ENCODE data around the gene EEFSEC. TPM values are rescaled to one million over a fixed set of nuclear protein-coding genes. Genes with fewer than 3 reads are reported as not detected.

The EEFSEC gene
- total RNA-seq, 1 experiment from 2014 or later = 10.6 TPM

DNA sequence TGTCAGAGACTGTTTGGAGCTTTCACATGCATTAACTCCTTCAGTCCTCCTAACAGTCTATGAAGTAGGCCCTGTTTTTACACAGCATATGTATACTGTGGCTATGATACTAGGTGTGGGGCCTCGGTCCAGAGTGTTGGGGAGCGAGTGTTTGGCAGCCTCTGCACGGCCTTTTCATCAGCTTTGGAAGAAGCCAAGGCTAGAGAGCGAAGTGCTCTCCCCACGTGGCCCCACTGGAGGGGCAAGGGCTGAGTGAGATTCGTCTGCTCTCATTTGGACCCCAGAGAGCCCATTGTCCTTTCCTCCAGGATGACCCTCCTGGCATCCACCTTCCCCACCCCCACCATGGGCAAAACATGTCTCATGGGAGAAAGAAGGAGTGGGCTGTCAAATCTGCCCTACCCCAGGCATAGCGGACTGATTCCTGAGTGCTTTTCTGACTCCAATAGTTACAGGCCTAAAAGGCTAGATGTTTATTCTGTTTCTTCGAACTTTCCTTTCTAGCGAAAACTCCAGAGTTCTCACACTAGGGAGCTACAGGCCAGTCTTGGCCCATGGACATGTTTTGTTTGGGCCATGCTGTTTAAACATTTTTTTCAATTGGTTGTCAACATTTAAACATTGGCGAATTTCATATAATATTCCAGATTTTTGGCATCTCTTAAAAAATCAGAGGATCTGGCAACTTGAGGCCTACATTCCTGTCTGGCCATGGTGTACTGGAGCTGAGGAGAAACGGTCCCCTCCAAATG is 76.0 kb downstream of the EEFSEC start:
- no peak for DNase-seq
- H3K4me3 ChIP-seq = no peak overlapping the region
- no peak overlapping the region for H3K27ac ChIP-seq
- no peaks in the 10 kb centered on the region for H3K27me3 ChIP-seq
- H3K36me3 ChIP-seq = no peaks in the 10 kb centered on the region
- no peaks in the 10 kb centered on the region for H3K9me3 ChIP-seq (replicated peaks)
- no peaks in the 10 kb centered on the region for H3K4me1 ChIP-seq

GRCh38 chr3:128231606-128232005 is 78.3 kb downstream of the EEFSEC start:
- no peaks in the 10 kb centered on the region for H3K9me3 ChIP-seq (replicated peaks)
- H3K27me3 ChIP-seq = no peaks in the 10 kb centered on the region
- no peak for DNase-seq
- H3K4me1 ChIP-seq = 0 out of 2 replicates have a peak, but pooled peaks cover under 1% of the 10 kb centered on the region
- H3K4me3 ChIP-seq = no peak overlapping the region
- H3K27ac ChIP-seq = no peak overlapping the region
- H3K36me3 ChIP-seq = no peaks in the 10 kb centered on the region

GRCh38 chr3:128232376-128233178 is 79.3 kb downstream of the EEFSEC start:
- H3K9me3 ChIP-seq (replicated peaks) = no peaks in the 10 kb centered on the region
- H3K36me3 ChIP-seq = no peaks in the 10 kb centered on the region
- peaks cover 8% of the 10 kb centered on the region for H3K4me1 ChIP-seq
- no peak overlapping the region for H3K27ac ChIP-seq
- H3K27me3 ChIP-seq = no peaks in the 10 kb centered on the region
- H3K4me3 ChIP-seq = no peak overlapping the region
- DNase-seq = no peak

DNA sequence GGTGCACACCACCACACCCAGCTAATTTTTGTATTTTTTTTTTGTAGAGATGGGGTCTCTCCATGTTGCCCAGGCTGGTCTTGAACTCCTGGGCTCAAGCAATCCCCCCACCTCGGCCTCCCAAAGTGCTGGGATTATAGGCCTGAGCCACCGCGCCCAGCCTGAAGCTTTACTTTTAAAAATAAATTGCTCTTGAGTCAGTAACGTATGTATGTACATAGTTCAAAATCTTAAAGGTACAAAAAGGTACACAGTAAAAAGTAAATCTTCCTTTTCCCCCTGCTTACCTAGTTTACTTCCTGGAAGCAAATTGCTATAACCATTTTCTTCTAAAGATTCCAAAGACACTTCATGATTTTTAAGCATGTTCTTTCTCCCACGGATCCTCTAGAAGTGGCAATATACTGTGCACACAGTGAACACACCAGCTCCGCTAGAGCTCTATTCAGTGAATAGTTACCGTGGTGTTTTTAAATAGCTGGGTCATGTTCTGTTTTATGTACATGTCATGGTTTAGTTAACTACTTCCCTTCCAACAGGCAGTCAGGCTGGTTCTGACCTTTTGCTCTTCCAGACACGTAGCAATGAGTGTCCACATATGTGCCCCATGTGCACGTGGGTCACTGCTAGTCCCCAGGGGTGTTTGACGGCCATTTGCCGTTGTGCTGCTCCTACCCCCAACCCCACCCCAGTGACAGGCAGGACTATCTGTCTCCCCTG is 82.1 kb downstream of the EEFSEC start:
- Histone ChIP-seq H3K4me1 (peaks cover 17% of the 10 kb centered on the region), H3K27ac (no peak overlapping the region), H3K4me3 (no peak overlapping the region), H3K27me3 (no peaks in the 10 kb centered on the region), H3K9me3 (replicated peaks) (no peaks in the 10 kb centered on the region), H3K36me3 (no peaks in the 10 kb centered on the region)
- DNase-seq = no peak

DNA sequence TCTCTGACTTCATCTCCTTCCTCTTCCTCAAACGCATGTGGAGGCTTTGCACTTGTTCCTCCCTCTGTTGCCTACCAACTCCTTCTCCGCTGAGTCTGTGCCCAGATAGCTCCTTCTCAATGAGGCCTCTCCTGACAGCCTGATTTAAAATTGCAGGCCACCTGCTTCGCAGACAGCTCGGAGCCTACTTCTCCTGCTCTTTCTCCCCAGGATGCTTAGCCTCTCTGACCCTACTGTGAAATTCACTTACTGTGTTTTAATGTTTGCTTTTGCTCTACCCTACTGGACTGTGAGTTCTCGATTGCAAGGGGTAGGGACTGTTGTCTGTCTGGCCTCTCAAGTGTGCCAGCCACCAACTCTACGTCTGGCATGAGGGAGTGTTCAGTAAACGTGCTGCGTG is 83.4 kb downstream of the EEFSEC start:
- H3K27ac ChIP-seq = no peak overlapping the region
- no peaks in the 10 kb centered on the region for H3K36me3 ChIP-seq
- no peak for DNase-seq
- H3K4me3 ChIP-seq = no peak overlapping the region
- peaks cover 17% of the 10 kb centered on the region for H3K4me1 ChIP-seq
- no peaks in the 10 kb centered on the region for H3K9me3 ChIP-seq (replicated peaks)
- no peaks in the 10 kb centered on the region for H3K27me3 ChIP-seq

DNA sequence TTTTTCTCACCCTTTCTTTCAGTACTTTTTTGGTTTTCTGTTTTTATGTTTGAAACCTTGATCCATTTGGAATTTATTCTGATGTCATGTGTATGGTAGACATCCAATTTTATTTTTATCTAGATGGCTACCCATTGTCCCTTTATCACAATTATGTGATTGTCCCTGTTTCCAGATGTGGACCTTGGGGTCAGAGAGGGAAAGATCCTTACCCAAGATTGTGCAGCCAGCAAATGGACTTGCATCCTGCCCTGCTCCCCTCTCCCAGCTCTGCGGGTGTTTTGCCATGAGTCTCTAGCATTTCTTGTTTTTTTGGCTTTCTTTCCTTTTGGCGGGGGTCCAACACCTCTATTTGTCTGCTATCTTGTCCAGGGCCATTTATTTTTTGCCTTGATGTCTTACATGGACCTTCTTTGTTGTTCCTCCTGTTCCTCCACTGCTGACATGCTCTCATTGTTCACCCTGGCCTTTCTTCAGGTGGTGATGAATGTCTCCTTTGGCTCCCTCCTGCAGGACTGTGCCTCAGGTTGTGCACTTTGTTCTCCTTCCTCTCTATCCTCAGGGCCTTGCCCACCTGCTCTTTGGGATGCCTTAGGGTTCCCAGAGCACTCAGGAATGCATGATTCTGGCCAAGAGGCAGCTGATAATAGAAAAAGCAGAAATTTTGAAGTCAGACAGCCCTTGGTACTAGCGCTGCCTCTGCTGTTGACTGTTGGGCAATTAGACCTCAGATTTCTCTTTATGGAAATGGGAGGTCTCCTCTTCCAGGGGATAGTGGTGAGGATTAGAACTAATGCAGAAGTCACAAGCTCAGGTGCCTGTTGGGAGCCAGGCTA is 84.3 kb downstream of the EEFSEC start:
- Histone ChIP-seq H3K9me3 (replicated peaks) (no peaks in the 10 kb centered on the region), H3K36me3 (no peaks in the 10 kb centered on the region), H3K27me3 (no peaks in the 10 kb centered on the region), H3K27ac (peak overlapping the region; percentile 6; the same call in 1 of the 2 replicates), H3K4me1 (peaks cover 17% of the 10 kb centered on the region), H3K4me3 (no peak overlapping the region)
- DNase-seq = no peak

DNA sequence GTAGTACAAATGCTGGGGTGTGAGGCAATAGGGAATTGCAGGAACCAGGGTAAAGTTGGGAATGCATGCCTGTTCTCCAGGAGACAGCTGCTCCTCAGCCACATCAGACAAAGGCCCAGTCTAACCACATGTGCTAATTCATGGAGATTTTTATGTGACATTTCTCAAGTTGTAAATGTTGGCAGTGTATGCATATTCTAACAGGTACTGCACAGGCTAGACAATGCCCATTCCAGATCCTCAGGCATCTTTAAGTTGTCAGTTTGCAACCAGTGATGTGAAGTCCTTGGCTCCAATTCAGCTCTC is 84.9 kb downstream of the EEFSEC start:
- Histone ChIP-seq H3K4me1 (peaks cover 17% of the 10 kb centered on the region), H3K27ac (peak overlapping the region; percentile 6; the same call in 1 of the 2 replicates), H3K4me3 (no peak overlapping the region), H3K9me3 (replicated peaks) (no peaks in the 10 kb centered on the region), H3K36me3 (no peaks in the 10 kb centered on the region), H3K27me3 (no peaks in the 10 kb centered on the region)
- DNase-seq = peak; percentile 51 to 66

GRCh38 chr3:128239304-128239703 is 86.0 kb downstream of the EEFSEC start:
- Histone ChIP-seq H3K27ac (no peak overlapping the region), H3K27me3 (no peaks in the 10 kb centered on the region), H3K36me3 (no peaks in the 10 kb centered on the region), H3K4me1 (peaks cover 17% of the 10 kb centered on the region), H3K4me3 (no peak overlapping the region), H3K9me3 (replicated peaks) (no peaks in the 10 kb centered on the region)
- DNase-seq = no peak

GRCh38 chr3:128240232-128240631 is 87.0 kb downstream of the EEFSEC start:
- Histone ChIP-seq H3K27me3 (no peaks in the 10 kb centered on the region), H3K27ac (no peak overlapping the region), H3K4me1 (peaks cover 17% of the 10 kb centered on the region), H3K9me3 (replicated peaks) (no peaks in the 10 kb centered on the region), H3K4me3 (no peak overlapping the region), H3K36me3 (no peaks in the 10 kb centered on the region)
- DNase-seq = no peak

DNA sequence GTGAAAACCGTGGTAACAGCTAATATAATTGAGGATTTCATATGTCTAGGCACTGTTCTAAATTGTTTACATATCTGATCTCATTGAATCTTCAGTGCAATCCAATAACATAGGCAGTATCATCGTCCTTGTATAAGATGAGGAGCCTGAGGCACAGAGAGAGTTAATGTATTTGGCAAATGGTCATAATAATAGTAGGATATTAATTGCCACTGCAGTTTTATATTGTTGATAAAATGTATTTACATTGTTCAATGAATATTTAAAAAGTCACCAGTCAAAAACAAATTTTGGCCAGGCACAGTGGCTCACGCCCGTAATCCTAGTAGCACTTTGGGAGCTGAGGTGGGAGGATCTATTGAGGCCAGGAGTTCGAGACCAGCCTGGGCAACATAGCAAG is 88.5 kb downstream of the EEFSEC start:
- H3K9me3 ChIP-seq (replicated peaks) = no peaks in the 10 kb centered on the region
- H3K27ac ChIP-seq = no peak overlapping the region
- no peaks in the 10 kb centered on the region for H3K36me3 ChIP-seq
- no peak overlapping the region for H3K4me3 ChIP-seq
- no peaks in the 10 kb centered on the region for H3K27me3 ChIP-seq
- no peak for DNase-seq
- H3K4me1 ChIP-seq = peaks cover 15% of the 10 kb centered on the region

DNA sequence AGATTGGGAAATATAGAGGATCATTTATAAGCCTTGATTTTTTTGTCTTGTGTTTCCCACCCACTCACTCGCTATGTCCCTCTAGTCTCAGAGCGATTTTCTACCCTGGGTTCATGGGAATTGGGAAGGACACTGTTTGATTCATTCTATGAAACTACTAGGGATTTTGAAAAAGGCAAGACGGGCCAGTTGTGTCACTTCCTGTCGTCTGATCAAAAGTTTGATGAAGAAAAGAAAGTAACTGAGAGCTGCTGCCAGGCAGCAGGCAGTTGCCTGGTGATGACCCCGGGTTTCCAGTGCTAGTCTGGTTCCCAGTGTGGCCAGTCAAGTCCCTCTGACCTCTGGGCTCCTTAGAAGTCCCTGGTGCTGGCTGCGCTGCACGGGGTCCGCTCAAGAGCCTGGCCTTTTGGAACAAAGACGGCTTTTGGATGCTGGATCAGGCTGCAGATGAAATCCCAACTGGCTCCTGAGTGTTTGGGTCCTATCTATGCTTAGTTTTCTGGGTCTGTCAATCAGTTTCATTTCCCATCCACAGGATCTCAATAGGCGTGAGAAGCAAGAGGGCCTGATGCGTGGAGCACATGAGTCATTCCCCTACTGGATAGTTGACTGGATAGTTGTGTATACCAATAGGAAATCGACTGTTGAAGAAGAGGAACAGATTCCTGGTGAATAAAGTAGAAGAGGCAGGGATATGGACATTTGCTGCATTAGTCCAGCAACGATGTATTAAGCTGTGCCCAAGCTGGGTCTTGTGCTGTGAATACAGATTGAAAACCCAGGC is 89.7 kb downstream of the EEFSEC start:
- no peaks in the 10 kb centered on the region for H3K27me3 ChIP-seq
- DNase-seq = no peak
- H3K4me3 ChIP-seq = no peak overlapping the region
- H3K27ac ChIP-seq = no peak overlapping the region
- peaks cover 5% of the 10 kb centered on the region for H3K4me1 ChIP-seq
- no peaks in the 10 kb centered on the region for H3K9me3 ChIP-seq (replicated peaks)
- H3K36me3 ChIP-seq = no peaks in the 10 kb centered on the region

DNA sequence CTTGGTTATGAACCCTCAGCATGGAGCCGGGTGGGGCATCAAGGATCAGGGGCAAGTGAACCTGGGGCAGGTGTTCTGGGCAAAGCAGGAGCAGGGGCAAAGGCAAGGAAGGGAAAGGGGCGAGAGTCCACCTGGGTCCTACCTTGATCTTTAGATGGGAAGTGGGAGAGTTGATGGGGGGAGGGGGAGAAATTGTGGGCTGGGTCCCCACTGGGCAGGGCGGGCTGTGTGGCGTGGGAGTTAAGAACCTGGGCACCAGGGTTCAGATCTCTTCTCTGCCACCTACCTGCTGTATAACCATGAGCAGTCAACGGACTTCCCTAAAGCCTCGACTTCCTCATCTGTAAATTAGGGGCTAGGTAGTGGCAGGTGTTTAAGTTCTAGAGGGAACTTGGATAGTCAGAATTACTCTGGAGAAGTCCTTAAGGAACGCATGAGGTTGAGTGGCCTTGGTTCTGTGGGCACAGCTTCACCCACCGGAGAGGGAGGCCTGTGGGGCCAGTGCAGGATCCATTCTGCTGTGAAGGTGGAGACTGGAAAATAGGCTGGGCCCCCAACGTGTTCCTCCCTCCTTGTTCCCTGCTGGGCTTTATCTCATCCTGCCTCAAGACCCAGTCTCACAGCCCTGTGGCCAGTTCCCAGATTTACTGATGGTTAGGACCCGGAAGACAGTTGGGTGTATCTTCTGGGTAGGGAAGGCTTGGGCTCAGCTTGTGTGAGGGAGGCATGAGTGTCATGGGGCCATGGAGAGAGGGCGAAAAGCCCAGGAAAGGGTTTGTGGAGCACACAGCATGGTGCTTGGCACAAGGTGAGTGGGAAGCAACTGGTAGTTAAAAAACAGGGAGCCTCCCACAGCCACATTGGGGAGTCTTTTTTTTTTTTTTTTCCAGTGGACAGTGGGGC is 90.6 kb downstream of the EEFSEC start:
- no peaks in the 10 kb centered on the region for H3K9me3 ChIP-seq (replicated peaks)
- no peak for DNase-seq
- no peaks in the 10 kb centered on the region for H3K4me1 ChIP-seq
- H3K27me3 ChIP-seq = no peaks in the 10 kb centered on the region
- H3K27ac ChIP-seq = no peak overlapping the region
- H3K36me3 ChIP-seq = no peaks in the 10 kb centered on the region
- no peak overlapping the region for H3K4me3 ChIP-seq

- Histone ChIP-seq H3K27me3 (no peaks in the 10 kb centered on the region), H3K36me3 (no peaks in the 10 kb centered on the region), H3K9me3 (replicated peaks) (no peaks in the 10 kb centered on the region), H3K4me3 (no peak overlapping the region), H3K27ac (no peak overlapping the region), H3K4me1 (no peaks in the 10 kb centered on the region)
- DNase-seq = no peak
Observed at GRCh38 chr3:128245460-128245859, 92.2 kb downstream of the EEFSEC start.
